Thyroid gland (tissue), 4 donors: ENCODE data around the gene TMEM43.

Source experiments
- POLR2A ChIP-seq, 2 donors: fragments of 450-650 bp; IDR thresholded peaks; one replicate each; pipeline ENCODE4 v1.6.1; 2017; ENCODE audit warnings: antibody characterized with exemption in 2 of 2, mild to moderate bottlenecking in 2 of 2, moderate library complexity in 1 of 2
- TF ChIP-seq, protein P1 (sequence below), 6 experiments: fragments of 200-600 bp in 3 of 6; fragments of 450-650 bp in 3 of 6; sonication (generic) in 3 of 6; IDR thresholded peaks; one replicate each; pipeline ENCODE4 v1.5.1; 2016 to 2019; ENCODE audit warnings: antibody characterized with exemption in 6 of 6, mild to moderate bottlenecking in 2 of 6, inconsistent platforms in 1 of 6, moderate library complexity in 1 of 6

DNA sequence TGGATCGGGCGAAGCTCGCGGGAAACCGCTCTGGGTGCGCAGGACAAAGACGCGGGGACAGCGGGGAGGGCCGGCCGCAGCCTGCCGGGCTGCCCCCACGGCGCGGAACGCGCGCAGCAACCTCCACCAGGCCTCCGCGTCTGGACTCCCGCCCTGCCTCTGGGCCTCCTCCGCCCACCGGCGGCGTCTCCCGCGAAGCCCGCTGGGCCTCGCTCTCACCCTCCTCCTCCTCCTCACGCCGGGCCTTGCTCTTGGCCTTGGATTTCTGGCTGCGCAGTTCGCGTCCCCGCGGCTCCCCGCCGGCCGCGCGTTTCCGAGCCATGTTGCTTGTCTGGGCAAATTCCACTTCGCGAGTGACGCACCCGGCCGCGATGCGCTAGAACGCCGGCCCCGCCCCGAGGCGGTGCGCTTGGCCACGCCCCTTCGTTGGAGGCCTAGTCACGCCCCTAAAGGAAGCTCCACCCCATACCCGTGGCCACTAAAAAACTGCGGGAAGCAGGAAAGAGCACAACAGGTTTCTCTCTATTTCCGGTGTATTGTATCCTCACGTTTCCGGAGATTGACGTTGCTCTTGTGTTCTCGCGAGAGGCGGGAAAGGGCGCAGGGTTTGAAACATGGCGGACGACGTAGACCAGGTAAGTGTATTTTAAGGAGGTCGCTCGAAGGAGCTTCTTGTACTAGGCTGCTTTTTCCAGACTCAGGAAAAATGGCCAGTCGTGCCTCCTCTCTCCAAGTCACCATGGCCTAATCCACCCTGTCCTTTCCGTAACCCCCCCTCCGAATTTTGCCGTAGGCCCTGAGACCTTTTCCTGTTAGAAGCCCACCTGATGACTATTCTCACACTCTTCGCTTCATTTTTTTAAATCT is 53.6 kb downstream of the TMEM43 start, which contains the start of the genes LSM3 and XPC:
- TF ChIP-seq, protein P1, sequence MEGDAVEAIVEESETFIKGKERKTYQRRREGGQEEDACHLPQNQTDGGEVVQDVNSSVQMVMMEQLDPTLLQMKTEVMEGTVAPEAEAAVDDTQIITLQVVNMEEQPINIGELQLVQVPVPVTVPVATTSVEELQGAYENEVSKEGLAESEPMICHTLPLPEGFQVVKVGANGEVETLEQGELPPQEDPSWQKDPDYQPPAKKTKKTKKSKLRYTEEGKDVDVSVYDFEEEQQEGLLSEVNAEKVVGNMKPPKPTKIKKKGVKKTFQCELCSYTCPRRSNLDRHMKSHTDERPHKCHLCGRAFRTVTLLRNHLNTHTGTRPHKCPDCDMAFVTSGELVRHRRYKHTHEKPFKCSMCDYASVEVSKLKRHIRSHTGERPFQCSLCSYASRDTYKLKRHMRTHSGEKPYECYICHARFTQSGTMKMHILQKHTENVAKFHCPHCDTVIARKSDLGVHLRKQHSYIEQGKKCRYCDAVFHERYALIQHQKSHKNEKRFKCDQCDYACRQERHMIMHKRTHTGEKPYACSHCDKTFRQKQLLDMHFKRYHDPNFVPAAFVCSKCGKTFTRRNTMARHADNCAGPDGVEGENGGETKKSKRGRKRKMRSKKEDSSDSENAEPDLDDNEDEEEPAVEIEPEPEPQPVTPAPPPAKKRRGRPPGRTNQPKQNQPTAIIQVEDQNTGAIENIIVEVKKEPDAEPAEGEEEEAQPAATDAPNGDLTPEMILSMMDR (IDR thresholded peaks at IDR 0.05): no peak
- peak; percentile 72 to 98 for TF ChIP-seq POLR2A (IDR thresholded peaks at IDR 0.05)
